Hepatocyte (in vitro differentiated cells): ENCODE results near the gene USP24.

Experiments used
- CTCF ChIP-seq: fragments of 200-600 bp; sonication (generic); IDR thresholded peaks from 2 replicates; pipeline ENCODE4 v1.5.1; 2016; ENCODE audit warnings: antibody characterized with exemption, mild to moderate bottlenecking; ENCODE audit not compliant: poor library complexity
- EZH2 ChIP-seq: fragments of 200-600 bp; sonication (generic); IDR thresholded peaks from 2 replicates; pipeline ENCODE4 v1.6.1; 2016; ENCODE audit warnings: antibody characterized with exemption, mild to moderate bottlenecking, borderline replicate concordance

GRCh38 chr1:55252942-55253589 is 37.9 kb upstream of the USP24 start:
- no peak for TF ChIP-seq CTCF
- TF ChIP-seq EZH2: no peak
